ENCODE measurements around the gene PCDHB13.
"Not testable (repeated sequence)": the region's sequence is repeated elsewhere in the genome, so short reads cannot be mapped to it uniquely, and the experiment has no call there.

DNA sequence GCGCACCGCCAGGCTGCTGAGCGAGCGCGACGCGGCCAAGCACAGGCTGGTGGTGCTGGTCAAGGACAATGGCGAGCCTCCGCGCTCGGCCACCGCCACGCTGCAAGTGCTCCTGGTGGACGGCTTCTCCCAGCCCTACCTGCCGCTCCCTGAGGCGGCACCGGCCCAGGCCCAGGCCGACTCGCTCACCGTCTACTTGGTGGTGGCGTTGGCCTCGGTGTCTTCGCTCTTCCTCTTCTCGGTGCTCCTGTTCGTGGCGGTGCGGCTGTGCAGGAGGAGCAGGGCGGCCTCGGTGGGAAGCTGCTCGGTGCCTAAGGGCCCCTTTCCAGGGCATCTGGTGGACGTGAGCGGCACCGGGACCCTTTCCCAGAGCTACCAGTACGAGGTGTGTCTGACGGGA lies 12.1 kb upstream of the PCDHB13 start:
- TF ChIP-seq, protein P1, sequence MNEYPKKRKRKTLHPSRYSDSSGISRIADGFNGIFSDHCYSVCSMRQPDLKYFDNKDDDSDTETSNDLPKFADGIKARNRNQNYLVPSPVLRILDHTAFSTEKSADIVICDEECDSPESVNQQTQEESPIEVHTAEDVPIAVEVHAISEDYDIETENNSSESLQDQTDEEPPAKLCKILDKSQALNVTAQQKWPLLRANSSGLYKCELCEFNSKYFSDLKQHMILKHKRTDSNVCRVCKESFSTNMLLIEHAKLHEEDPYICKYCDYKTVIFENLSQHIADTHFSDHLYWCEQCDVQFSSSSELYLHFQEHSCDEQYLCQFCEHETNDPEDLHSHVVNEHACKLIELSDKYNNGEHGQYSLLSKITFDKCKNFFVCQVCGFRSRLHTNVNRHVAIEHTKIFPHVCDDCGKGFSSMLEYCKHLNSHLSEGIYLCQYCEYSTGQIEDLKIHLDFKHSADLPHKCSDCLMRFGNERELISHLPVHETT (tag by site-specific recombination; IDR thresholded peaks at IDR 0.05): not testable (repeated sequence)
- TF ChIP-seq ZNF677 (tag by site-specific recombination; IDR thresholded peaks at IDR 0.05); ZBTB8A (tag by site-specific recombination; IDR thresholded peaks at IDR 0.05); ATF2 (tag by site-specific recombination; IDR thresholded peaks at IDR 0.05; ENCODE audit: low read depth); ZNF24 (tag by site-specific recombination; IDR thresholded peaks at IDR 0.05); PBX3 (CRISPR knock-in tag; IDR thresholded peaks at IDR 0.05); ZNF549 (tag by site-specific recombination; IDR thresholded peaks at IDR 0.05); KLF9 (tag by site-specific recombination; IDR thresholded peaks at IDR 0.05; ENCODE audit: low read depth): not testable (repeated sequence)
- TF ChIP-seq, protein P2, sequence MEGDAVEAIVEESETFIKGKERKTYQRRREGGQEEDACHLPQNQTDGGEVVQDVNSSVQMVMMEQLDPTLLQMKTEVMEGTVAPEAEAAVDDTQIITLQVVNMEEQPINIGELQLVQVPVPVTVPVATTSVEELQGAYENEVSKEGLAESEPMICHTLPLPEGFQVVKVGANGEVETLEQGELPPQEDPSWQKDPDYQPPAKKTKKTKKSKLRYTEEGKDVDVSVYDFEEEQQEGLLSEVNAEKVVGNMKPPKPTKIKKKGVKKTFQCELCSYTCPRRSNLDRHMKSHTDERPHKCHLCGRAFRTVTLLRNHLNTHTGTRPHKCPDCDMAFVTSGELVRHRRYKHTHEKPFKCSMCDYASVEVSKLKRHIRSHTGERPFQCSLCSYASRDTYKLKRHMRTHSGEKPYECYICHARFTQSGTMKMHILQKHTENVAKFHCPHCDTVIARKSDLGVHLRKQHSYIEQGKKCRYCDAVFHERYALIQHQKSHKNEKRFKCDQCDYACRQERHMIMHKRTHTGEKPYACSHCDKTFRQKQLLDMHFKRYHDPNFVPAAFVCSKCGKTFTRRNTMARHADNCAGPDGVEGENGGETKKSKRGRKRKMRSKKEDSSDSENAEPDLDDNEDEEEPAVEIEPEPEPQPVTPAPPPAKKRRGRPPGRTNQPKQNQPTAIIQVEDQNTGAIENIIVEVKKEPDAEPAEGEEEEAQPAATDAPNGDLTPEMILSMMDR (tag by site-specific recombination; IDR thresholded peaks at IDR 0.05): not testable (repeated sequence)
- TF ChIP-seq, protein P3, sequence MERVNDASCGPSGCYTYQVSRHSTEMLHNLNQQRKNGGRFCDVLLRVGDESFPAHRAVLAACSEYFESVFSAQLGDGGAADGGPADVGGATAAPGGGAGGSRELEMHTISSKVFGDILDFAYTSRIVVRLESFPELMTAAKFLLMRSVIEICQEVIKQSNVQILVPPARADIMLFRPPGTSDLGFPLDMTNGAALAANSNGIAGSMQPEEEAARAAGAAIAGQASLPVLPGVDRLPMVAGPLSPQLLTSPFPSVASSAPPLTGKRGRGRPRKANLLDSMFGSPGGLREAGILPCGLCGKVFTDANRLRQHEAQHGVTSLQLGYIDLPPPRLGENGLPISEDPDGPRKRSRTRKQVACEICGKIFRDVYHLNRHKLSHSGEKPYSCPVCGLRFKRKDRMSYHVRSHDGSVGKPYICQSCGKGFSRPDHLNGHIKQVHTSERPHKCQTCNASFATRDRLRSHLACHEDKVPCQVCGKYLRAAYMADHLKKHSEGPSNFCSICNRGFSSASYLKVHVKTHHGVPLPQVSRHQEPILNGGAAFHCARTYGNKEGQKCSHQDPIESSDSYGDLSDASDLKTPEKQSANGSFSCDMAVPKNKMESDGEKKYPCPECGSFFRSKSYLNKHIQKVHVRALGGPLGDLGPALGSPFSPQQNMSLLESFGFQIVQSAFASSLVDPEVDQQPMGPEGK (tag by site-specific recombination; IDR thresholded peaks at IDR 0.05): not testable (repeated sequence)
- TF ChIP-seq, protein P4, sequence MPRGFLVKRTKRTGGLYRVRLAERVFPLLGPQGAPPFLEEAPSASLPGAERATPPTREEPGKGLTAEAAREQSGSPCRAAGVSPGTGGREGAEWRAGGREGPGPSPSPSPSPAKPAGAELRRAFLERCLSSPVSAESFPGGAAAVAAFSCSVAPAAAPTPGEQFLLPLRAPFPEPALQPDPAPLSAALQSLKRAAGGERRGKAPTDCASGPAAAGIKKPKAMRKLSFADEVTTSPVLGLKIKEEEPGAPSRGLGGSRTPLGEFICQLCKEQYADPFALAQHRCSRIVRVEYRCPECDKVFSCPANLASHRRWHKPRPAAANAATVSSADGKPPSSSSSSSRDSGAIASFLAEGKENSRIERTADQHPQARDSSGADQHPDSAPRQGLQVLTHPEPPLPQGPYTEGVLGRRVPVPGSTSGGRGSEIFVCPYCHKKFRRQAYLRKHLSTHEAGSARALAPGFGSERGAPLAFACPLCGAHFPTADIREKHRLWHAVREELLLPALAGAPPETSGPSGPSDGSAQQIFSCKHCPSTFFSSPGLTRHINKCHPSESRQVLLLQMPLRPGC (tag by site-specific recombination; IDR thresholded peaks at IDR 0.05): not testable (repeated sequence)
